K562 (cell line): Measurements from ENCODE around the gene ACRBP.

ENCODE experiments used
- CREB1 ChIP-seq, 2 experiments: sonication (generic) in 1 of 2; formaldehyde crosslinking in 1 of 2; IDR thresholded peaks; 2 replicates each; pipeline versions ENCODE4 v1.6.1 to v1.8.0; 2012 to 2022; ENCODE audit warnings: inconsistent platforms in 1 of 2, mild to moderate bottlenecking in 1 of 2, missing genetic modification reagents in 1 of 2, moderate library complexity in 1 of 2
- JUND ChIP-seq, 2 experiments: IDR thresholded peaks; 2 replicates in 1 of 2; 3 replicates in 1 of 2; pipeline ENCODE4 v1.6.1; 2011; ENCODE audit warnings: borderline replicate concordance in 2 of 2, low read depth in 2 of 2, low read length in 2 of 2, improper control_type of control experiment in 1 of 2, missing biosample characterization in 1 of 2, missing genetic modification characterization in 1 of 2, missing genetic modification reagents in 1 of 2
- POLR2A ChIP-seq: fragments of 450-650 bp; conservative IDR thresholded peaks from 2 replicates; pipeline ENCODE4 v1.6.1; 2016
- ZNF212 ChIP-seq: fragments of 450-650 bp; formaldehyde crosslinking; IDR thresholded peaks from 2 replicates; pipeline ENCODE4 v1.4.0; 2020; ENCODE audit warnings: mild to moderate bottlenecking
- ZNF766 ChIP-seq: fragments of 200-800 bp; sonication (Bioruptor generic); conservative IDR thresholded peaks from 2 replicates; pipeline ENCODE4 v1.6.1; 2016; ENCODE audit warnings: missing genetic modification characterization, missing compliant biosample characterization
- TF ChIP-seq, protein P1 (sequence below): fragments of 450-650 bp; formaldehyde crosslinking; IDR thresholded peaks from 2 replicates; pipeline ENCODE4 v1.4.0; 2020; ENCODE audit warnings: mild to moderate bottlenecking
- TF ChIP-seq, protein P2 (sequence below), 2 experiments: fragments of 450-650 bp; conservative IDR thresholded peaks; 2 replicates each; pipeline ENCODE4 v1.6.1; 2017; ENCODE audit warnings: mild to moderate bottlenecking in 2 of 2, moderate library complexity in 2 of 2
- TF ChIP-seq, protein P3 (sequence below): sonication (generic); formaldehyde crosslinking; IDR thresholded peaks from 2 replicates; pipeline ENCODE4 v1.8.0; 2023; ENCODE audit warnings: missing genetic modification reagents, mild to moderate bottlenecking, borderline replicate concordance

- no peak for TF ChIP-seq POLR2A
- TF ChIP-seq JUND (IDR thresholded peaks at IDR 0.05; ENCODE audit: borderline replicate concordance, low read depth, low read length): no peak
- no peak for TF ChIP-seq JUND (tag; IDR thresholded peaks at IDR 0.05; ENCODE audit: borderline replicate concordance, low read depth, low read length)
- TF ChIP-seq, protein P1, sequence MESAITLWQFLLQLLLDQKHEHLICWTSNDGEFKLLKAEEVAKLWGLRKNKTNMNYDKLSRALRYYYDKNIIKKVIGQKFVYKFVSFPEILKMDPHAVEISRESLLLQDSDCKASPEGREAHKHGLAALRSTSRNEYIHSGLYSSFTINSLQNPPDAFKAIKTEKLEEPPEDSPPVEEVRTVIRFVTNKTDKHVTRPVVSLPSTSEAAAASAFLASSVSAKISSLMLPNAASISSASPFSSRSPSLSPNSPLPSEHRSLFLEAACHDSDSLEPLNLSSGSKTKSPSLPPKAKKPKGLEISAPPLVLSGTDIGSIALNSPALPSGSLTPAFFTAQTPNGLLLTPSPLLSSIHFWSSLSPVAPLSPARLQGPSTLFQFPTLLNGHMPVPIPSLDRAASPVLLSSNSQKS: no peak
- TF ChIP-seq ZNF212 (CRISPR knock-in tag): no peak
- TF ChIP-seq CREB1 (IDR thresholded peaks at IDR 0.05): no peak
- no peak for TF ChIP-seq CREB1 (CRISPR knock-in tag; IDR thresholded peaks at IDR 0.05)
- TF ChIP-seq, protein P2, sequence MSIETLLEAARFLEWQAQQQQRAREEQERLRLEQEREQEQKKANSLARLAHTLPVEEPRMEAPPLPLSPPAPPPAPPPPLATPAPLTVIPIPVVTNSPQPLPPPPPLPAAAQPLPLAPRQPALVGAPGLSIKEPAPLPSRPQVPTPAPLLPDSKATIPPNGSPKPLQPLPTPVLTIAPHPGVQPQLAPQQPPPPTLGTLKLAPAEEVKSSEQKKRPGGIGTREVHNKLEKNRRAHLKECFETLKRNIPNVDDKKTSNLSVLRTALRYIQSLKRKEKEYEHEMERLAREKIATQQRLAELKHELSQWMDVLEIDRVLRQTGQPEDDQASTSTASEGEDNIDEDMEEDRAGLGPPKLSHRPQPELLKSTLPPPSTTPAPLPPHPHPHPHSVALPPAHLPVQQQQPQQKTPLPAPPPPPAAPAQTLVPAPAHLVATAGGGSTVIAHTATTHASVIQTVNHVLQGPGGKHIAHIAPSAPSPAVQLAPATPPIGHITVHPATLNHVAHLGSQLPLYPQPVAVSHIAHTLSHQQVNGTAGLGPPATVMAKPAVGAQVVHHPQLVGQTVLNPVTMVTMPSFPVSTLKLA (conservative IDR thresholded peaks at IDR 0.05): no peak
- TF ChIP-seq ZNF766 (CRISPR knock-in tag): no peak
- TF ChIP-seq, protein P3, sequence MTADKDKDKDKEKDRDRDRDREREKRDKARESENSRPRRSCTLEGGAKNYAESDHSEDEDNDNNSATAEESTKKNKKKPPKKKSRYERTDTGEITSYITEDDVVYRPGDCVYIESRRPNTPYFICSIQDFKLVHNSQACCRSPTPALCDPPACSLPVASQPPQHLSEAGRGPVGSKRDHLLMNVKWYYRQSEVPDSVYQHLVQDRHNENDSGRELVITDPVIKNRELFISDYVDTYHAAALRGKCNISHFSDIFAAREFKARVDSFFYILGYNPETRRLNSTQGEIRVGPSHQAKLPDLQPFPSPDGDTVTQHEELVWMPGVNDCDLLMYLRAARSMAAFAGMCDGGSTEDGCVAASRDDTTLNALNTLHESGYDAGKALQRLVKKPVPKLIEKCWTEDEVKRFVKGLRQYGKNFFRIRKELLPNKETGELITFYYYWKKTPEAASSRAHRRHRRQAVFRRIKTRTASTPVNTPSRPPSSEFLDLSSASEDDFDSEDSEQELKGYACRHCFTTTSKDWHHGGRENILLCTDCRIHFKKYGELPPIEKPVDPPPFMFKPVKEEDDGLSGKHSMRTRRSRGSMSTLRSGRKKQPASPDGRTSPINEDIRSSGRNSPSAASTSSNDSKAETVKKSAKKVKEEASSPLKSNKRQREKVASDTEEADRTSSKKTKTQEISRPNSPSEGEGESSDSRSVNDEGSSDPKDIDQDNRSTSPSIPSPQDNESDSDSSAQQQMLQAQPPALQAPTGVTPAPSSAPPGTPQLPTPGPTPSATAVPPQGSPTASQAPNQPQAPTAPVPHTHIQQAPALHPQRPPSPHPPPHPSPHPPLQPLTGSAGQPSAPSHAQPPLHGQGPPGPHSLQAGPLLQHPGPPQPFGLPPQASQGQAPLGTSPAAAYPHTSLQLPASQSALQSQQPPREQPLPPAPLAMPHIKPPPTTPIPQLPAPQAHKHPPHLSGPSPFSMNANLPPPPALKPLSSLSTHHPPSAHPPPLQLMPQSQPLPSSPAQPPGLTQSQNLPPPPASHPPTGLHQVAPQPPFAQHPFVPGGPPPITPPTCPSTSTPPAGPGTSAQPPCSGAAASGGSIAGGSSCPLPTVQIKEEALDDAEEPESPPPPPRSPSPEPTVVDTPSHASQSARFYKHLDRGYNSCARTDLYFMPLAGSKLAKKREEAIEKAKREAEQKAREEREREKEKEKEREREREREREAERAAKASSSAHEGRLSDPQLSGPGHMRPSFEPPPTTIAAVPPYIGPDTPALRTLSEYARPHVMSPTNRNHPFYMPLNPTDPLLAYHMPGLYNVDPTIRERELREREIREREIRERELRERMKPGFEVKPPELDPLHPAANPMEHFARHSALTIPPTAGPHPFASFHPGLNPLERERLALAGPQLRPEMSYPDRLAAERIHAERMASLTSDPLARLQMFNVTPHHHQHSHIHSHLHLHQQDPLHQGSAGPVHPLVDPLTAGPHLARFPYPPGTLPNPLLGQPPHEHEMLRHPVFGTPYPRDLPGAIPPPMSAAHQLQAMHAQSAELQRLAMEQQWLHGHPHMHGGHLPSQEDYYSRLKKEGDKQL (CRISPR knock-in tag): no peak
These were observed 5.2 kb upstream of the ACRBP start for GRCh38 chr12:6652391-6652790.
